ENCODE results near the gene C5.

DNA sequence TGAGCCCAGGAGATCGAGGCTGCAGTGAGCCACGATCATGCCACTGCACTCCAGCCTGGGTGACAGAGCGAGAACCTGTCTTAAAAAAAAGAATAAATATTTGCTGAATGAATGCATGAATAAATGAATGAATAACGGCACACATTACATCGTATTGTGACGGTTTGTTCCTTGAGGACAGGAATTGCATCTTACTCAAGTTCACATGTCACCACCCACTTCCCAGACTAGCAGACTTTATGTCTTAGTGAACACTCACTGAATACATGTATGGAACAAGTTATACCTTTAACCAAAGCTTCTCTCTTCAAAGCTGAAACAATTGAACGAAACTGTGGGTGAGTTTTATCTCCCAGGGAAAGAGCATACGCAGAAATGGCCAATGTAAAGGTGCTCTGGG is 70.3 kb downstream of the C5 start:
- TF ChIP-seq, protein P1, sequence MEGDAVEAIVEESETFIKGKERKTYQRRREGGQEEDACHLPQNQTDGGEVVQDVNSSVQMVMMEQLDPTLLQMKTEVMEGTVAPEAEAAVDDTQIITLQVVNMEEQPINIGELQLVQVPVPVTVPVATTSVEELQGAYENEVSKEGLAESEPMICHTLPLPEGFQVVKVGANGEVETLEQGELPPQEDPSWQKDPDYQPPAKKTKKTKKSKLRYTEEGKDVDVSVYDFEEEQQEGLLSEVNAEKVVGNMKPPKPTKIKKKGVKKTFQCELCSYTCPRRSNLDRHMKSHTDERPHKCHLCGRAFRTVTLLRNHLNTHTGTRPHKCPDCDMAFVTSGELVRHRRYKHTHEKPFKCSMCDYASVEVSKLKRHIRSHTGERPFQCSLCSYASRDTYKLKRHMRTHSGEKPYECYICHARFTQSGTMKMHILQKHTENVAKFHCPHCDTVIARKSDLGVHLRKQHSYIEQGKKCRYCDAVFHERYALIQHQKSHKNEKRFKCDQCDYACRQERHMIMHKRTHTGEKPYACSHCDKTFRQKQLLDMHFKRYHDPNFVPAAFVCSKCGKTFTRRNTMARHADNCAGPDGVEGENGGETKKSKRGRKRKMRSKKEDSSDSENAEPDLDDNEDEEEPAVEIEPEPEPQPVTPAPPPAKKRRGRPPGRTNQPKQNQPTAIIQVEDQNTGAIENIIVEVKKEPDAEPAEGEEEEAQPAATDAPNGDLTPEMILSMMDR (IDR thresholded peaks at IDR 0.05): no peak
- TF ChIP-seq, protein P2, sequence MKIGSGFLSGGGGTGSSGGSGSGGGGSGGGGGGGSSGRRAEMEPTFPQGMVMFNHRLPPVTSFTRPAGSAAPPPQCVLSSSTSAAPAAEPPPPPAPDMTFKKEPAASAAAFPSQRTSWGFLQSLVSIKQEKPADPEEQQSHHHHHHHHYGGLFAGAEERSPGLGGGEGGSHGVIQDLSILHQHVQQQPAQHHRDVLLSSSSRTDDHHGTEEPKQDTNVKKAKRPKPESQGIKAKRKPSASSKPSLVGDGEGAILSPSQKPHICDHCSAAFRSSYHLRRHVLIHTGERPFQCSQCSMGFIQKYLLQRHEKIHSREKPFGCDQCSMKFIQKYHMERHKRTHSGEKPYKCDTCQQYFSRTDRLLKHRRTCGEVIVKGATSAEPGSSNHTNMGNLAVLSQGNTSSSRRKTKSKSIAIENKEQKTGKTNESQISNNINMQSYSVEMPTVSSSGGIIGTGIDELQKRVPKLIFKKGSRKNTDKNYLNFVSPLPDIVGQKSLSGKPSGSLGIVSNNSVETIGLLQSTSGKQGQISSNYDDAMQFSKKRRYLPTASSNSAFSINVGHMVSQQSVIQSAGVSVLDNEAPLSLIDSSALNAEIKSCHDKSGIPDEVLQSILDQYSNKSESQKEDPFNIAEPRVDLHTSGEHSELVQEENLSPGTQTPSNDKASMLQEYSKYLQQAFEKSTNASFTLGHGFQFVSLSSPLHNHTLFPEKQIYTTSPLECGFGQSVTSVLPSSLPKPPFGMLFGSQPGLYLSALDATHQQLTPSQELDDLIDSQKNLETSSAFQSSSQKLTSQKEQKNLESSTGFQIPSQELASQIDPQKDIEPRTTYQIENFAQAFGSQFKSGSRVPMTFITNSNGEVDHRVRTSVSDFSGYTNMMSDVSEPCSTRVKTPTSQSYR (CRISPR knock-in tag; IDR thresholded peaks at IDR 0.05): no peak
- TF ChIP-seq SP1 (CRISPR knock-in tag; conservative IDR thresholded peaks at IDR 0.05) (no peak), RELA (CRISPR knock-in tag; IDR thresholded peaks at IDR 0.05; ENCODE audit: borderline replicate concordance) (no peak)
- TF ChIP-seq, protein P3, sequence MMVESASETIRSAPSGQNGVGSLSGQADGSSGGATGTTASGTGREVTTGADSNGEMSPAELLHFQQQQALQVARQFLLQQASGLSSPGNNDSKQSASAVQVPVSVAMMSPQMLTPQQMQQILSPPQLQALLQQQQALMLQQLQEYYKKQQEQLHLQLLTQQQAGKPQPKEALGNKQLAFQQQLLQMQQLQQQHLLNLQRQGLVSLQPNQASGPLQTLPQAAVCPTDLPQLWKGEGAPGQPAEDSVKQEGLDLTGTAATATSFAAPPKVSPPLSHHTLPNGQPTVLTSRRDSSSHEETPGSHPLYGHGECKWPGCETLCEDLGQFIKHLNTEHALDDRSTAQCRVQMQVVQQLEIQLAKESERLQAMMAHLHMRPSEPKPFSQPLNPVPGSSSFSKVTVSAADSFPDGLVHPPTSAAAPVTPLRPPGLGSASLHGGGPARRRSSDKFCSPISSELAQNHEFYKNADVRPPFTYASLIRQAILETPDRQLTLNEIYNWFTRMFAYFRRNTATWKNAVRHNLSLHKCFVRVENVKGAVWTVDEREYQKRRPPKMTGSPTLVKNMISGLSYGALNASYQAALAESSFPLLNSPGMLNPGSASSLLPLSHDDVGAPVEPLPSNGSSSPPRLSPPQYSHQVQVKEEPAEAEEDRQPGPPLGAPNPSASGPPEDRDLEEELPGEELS (CRISPR knock-in tag; IDR thresholded peaks at IDR 0.05): no peak

Data from WTC11 (cell line).